Thymus (tissue), 14 donors: ENCODE measurements around the gene LYPD5. TPM values are rescaled to one million over a fixed set of nuclear protein-coding genes. Genes with fewer than 3 reads are reported as not detected.
"Not testable (repeated sequence)": the region's sequence is repeated elsewhere in the genome, so short reads cannot be mapped to it uniquely, and the experiment has no call there.

ENCODE experiments used
- DNase-seq, 9 donors: peaks; one replicate each; pipeline ENCODE4 v3.0.0-alpha.2; 2013; ENCODE audit warnings: low spot score in 9 of 9, low read depth in 6 of 9, missing footprints in 1 of 9
- H3K27ac ChIP-seq, 2 donors: one replicate each; pipeline ENCODE4 v1.5.1; 2013; ENCODE audit warnings: control low read depth in 1 of 2, low read depth in 1 of 2, low read length in 1 of 2, mild to moderate bottlenecking in 1 of 2, moderate library complexity in 1 of 2
- H3K27me3 ChIP-seq, 2 donors: one replicate each; pipeline ENCODE4 v1.5.1; 2013; ENCODE audit warnings: low read length in 1 of 2; ENCODE audit not compliant: control insufficient read depth in 2 of 2, insufficient read depth in 1 of 2
- H3K36me3 ChIP-seq, 2 donors: one replicate each; pipeline ENCODE4 v1.5.1; 2013; ENCODE audit warnings: low read length in 1 of 2, mild to moderate bottlenecking in 1 of 2, moderate library complexity in 1 of 2; ENCODE audit not compliant: control insufficient read depth in 2 of 2, insufficient read depth in 2 of 2
- H3K4me1 ChIP-seq, 2 donors: one replicate each; pipeline ENCODE4 v1.5.1; 2013; ENCODE audit warnings: low read length in 2 of 2; ENCODE audit not compliant: control insufficient read depth in 2 of 2, insufficient read depth in 2 of 2
- H3K4me3 ChIP-seq, 2 donors: one replicate each; pipeline ENCODE4 v1.5.1; 2013; ENCODE audit warnings: low read length in 2 of 2, control low read depth in 1 of 2, mild to moderate bottlenecking in 1 of 2
- H3K9me3 ChIP-seq, 2 donors: one replicate each; pipeline ENCODE4 v1.5.1; 2013; ENCODE audit warnings: low read length in 1 of 2, mild to moderate bottlenecking in 1 of 2; ENCODE audit not compliant: control insufficient read depth in 2 of 2, insufficient read depth in 1 of 2
- WGBS: extraction: QIAGEN DNeasy Blood & Tissue Kit; methylation state at CpG from one replicate; pipeline ENCODE4 v1.1.7; 2013; 5-methylcytosine and 5-hydroxymethylcytosine counted together
- long read RNA-seq, 10 donors: transcript quantifications; one replicate each; lab custom pipeline, GENCODE V29; 2026
- polyA plus RNA-seq: library from polyadenylated mRNA; stranded (reverse); fragments of 200-250 nt; gene quantifications from one replicate; pipeline ENCODE4 v1.2.3, GENCODE V29; 2013
- total RNA-seq: library from RNA; stranded (reverse); fragments of 120-200 nt; gene quantifications from one replicate; pipeline ENCODE4 v1.2.4, GENCODE V29; 2013
- donor health status: healthy.

LYPD5 gene
- total RNA-seq = 1.7 TPM
- polyA plus RNA-seq = 3.2 TPM
- long read RNA-seq, donor 1 = 0 reads
- long read RNA-seq, donor 2, partial matches to known transcripts = 0 of 2 reads
- long read RNA-seq, donor 2, other reads (novel, unspliced or antisense) = 0 of 2 reads
- long read RNA-seq, donor 3, partial matches to known transcripts = 0 of 2 reads
- long read RNA-seq, donor 3, other reads (novel, unspliced or antisense) = 0 of 2 reads
- long read RNA-seq, donor 4 = 0 reads
- long read RNA-seq, donor 5, partial matches to known transcripts = 0 of 1 reads
- long read RNA-seq, donor 5, other reads (novel, unspliced or antisense) = 0 of 1 reads
- long read RNA-seq, donor 6 = 0 reads
- long read RNA-seq, donor 7 = 0 reads
- long read RNA-seq, donor 8 = 0 reads
- long read RNA-seq, donor 9 = 0 reads
- long read RNA-seq, donor 10 = 0 reads

- WGBS = 71% methylated on average over 12 of the region's 12 CpGs
Measured at GRCh38 chr19:43802216-43802951, at the start of gene LYPD5. Gene LYPD5 (minus strand): TSS chr19:43802447. CDS start chr19:43802380, 67 bp downstream.

DNA sequence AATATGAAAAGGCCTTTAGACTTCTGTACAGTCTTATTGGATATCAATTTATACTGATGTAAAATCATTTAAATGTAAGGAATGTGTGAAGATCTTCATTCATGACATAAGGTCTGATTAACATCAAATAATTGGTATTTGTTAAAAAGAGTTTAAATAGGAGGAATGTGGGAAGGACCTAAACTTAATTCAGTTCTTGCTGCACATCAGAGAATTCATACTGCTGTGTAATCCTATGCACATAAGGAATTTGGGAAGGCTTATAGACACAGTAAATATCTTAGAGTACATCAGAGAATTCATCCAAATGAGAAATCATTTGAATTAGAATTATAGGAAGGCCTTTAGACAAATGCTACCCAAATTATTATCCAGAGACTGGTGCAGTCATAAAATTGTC lies 46.6 kb upstream of the LYPD5 start:
- Histone ChIP-seq H3K4me1 (no peaks in the 10 kb centered on the region), H3K4me3 (no peak overlapping the region), H3K27ac (no peak overlapping the region), H3K36me3 (no peaks in the 10 kb centered on the region), H3K9me3 (peaks cover 3 to 8% of the 10 kb centered on the region in 2 donors), H3K27me3 (no peaks in the 10 kb centered on the region)
- DNase-seq = no peak

More at GRCh38 chr19:43802216-43802951, at the start of gene LYPD5:
- peaks cover 3 to 6% of the 10 kb centered on the region in 2 donors for H3K4me1 ChIP-seq
- DNase-seq = no peak
- H3K9me3 ChIP-seq = peaks cover 1 to 5% of the 10 kb centered on the region in 2 donors
- H3K27me3 ChIP-seq = peaks cover 0 to 31% of the 10 kb centered on the region in 2 donors
- H3K4me3 ChIP-seq = no peak within 1 kb of the TSS
- H3K27ac ChIP-seq = no peak within 1 kb of the TSS
- no peaks in the 10 kb centered on the region for H3K36me3 ChIP-seq

DNA sequence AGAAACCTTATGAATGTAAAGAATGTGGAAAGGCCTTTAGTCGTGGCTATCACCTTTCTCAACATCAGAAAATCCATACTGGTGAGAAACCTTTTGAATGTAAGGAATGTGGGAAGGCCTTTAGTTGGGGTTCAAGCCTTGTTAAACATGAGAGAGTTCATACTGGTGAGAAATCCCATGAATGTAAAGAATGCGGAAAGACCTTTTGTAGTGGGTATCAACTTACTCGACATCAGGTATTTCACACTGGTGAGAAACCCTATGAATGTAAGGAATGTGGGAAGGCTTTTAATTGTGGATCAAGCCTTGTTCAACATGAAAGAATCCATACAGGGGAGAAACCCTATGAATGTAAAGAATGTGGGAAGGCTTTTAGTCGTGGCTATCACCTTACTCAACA lies 45.6 kb upstream of the LYPD5 start:
- WGBS = 95% methylated on average over 4 of the region's 4 CpGs
- no peaks in the 10 kb centered on the region for H3K4me1 ChIP-seq
- DNase-seq = no peak
- H3K4me3 ChIP-seq = no peak overlapping the region
- peaks cover 0 to 2% of the 10 kb centered on the region in 2 donors for H3K36me3 ChIP-seq
- H3K27ac ChIP-seq = no peak overlapping the region
- peaks cover 3 to 4% of the 10 kb centered on the region in 2 donors for H3K9me3 ChIP-seq
- no peaks in the 10 kb centered on the region for H3K27me3 ChIP-seq

DNA sequence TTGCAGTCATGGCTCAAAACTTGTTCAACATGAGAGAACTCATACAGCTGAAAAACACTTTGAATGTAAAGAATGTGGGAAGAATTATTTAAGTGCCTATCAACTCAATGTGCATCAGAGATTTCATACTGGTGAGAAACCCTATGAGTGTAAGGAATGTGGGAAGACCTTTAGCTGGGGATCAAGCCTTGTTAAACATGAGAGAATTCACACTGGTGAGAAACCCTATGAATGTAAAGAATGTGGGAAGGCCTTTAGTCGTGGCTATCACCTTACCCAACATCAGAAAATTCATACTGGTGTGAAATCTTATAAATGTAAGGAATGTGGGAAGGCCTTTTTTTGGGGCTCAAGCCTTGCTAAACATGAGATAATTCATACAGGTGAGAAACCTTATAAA lies 45.0 kb upstream of the LYPD5 start:
- Histone ChIP-seq H3K4me1 (no peaks in the 10 kb centered on the region), H3K27me3 (no peaks in the 10 kb centered on the region), H3K9me3 (peaks cover 4 to 6% of the 10 kb centered on the region in 2 donors), H3K27ac (no peak overlapping the region), H3K4me3 (no peak overlapping the region), H3K36me3 (peaks cover 3% of the 10 kb centered on the region in 2 donors)
- 97% methylated on average over 1 of the region's 1 CpG for WGBS
- no peak for DNase-seq

GRCh38 chr19:43842007-43842406 lies 39.8 kb upstream of the LYPD5 start:
- WGBS = 73% methylated on average over 2 of the region's 2 CpGs
- no peak overlapping the region for H3K4me3 ChIP-seq
- H3K9me3 ChIP-seq = peaks cover 12 to 14% of the 10 kb centered on the region in 2 donors
- H3K27me3 ChIP-seq = no peaks in the 10 kb centered on the region
- DNase-seq = no peak
- H3K4me1 ChIP-seq = no peaks in the 10 kb centered on the region
- no peak overlapping the region for H3K27ac ChIP-seq
- H3K36me3 ChIP-seq = peaks cover 18 to 21% of the 10 kb centered on the region in 2 donors

DNA sequence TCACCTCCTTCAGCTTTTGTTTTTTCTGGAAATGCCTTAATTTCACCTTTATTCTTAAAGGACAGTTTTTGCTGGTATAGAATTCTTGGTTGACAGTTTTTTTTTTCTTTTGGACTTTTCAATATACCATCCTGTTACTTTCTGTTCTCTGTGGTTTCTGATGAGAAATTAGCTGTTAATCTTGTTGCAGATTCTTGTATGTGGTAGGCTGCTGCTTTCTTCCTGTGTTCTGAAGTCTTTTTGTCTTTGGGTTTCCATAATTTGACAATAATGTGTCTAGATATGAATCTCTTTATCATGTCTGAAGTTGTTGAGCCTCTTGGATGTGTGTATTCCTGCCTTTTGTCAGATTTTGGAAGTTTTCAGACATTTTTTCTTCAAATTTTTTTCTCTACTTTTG lies 36.9 kb upstream of the LYPD5 start:
- H3K9me3 ChIP-seq = peaks cover 12 to 14% of the 10 kb centered on the region in 2 donors

DNA sequence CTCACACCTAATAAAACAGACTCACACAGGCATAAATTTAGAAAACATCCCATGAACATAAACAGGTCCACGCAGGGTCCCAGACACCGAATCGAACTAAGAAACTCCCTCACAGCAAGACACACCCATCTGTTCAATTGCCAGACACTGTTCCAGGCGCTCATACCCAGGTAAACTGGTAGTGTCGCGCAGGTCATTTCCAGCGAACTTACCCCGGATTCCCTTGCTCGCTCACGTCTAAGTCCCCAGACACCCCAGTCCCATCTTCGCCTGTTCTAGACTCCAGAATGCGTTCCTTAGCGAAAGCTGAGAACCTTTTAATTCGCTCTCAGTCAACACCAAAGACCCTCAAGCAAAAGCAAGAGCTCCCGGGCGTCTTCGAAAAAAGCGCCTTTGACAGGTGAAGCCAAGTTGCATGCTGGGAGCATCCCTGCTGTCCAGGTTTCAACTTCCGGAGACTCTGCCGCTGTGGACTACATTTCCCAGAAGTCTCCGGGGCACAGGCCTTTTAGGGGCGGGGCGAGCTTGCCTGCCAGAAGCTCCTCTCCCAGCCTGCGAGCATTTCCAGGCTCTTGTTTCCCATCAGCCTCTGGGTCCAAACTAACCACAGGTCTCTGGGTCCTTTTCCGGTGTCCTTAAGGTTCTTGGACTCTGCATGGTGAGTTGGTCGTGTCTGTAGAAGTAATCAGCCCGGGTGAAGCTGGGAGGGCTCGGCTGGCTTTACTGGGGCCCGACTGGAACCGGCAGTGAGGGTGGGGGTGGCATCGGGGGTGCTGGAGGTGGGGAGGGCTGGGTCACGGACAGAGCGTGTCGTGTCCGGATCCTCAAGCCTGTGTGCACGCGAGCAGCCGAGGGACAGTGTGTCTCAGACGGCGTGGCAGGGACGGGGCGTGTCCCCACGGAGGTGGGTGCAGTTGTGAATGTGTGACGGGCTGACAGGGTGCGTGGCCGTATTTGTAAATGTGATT lies 24.8 kb upstream of the LYPD5 start, which contains the start of gene ZNF283:
ZNF283 (plus strand) TSS at position 535 of the 968 bp plus-strand sequence. CDS start 6,184 bp downstream, outside the sequence.
- 10% methylated on average over 46 of the region's 46 CpGs for WGBS
- Histone ChIP-seq H3K9me3 (no peaks in the 10 kb centered on the region), H3K4me1 (peaks cover 7 to 9% of the 10 kb centered on the region in 2 donors), H3K4me3 (peak within 1 kb of the TSS; percentile 53 to 88), H3K27me3 (no peaks in the 10 kb centered on the region), H3K27ac (peak within 1 kb of the TSS in 1 of 2 donors; percentile 31), H3K36me3 (peaks cover 0 to 2% of the 10 kb centered on the region in 2 donors)
- peak; percentile 66 to 90 (median 81) for DNase-seq

More for the DNA sequence above, 36.9 kb upstream of the LYPD5 start:
- Histone ChIP-seq H3K4me3 (no peak overlapping the region), H3K4me1 (no peaks in the 10 kb centered on the region), H3K36me3 (peaks cover 24 to 30% of the 10 kb centered on the region in 2 donors), H3K27ac (no peak overlapping the region), H3K27me3 (no peaks in the 10 kb centered on the region)
- DNase-seq = no peak

GRCh38 chr19:43824572-43824971 lies 22.3 kb upstream of the LYPD5 start:
- not testable (repeated sequence) for H3K9me3 ChIP-seq, DNase-seq, H3K27ac ChIP-seq, H3K36me3 ChIP-seq, H3K4me3 ChIP-seq
- Histone ChIP-seq H3K27me3 (peaks cover 12 to 18% of the 10 kb centered on the region in 2 donors), H3K4me1 (peaks cover 7 to 16% of the 10 kb centered on the region in 2 donors)
- 67% methylated on average over 4 of the region's 4 CpGs for WGBS
